IMR-90 (cell line): Measurements from ENCODE around the gene CNTNAP1. TPM values are rescaled to one million over a fixed set of nuclear protein-coding genes. Genes with fewer than 3 reads are reported as not detected.

ENCODE experiments used
- ATAC-seq: fragments of 200-7000 bp; cut with Tn5 transposase; 2 replicates; pipeline ENCODE4 v1.9.1; 2020; ENCODE audit warnings: low read depth, mild to moderate bottlenecking, moderate library complexity
- BruUV-seq: library from RNA; stranded (reverse); fragments of 400-500 nt; replicated peaks from 2 replicates; lab custom pipeline; 2021; lab: Mats Ljungman, UMichigan
- CTCF ChIA-PET: fragments of 300-600 bp; formaldehyde crosslinking; extraction: SDS; loops from one replicate; lab custom pipeline; 2021; ENCODE audit warnings: antibody characterized with exemption; lab: Yijun Ruan, JAX
- POLR2A ChIA-PET: fragments of 300-600 bp; sonication (Branson Sonifier 250); formaldehyde crosslinking; loops from one replicate; lab custom pipeline; 2022; ENCODE audit warnings: antibody characterized with exemption; ENCODE audit not compliant: unreplicated experiment; lab: Charles Lee
- DNase-seq: peaks from one replicate; pipeline ENCODE4 v3.0.0; 2013
- H2AFZ ChIP-seq: replicated peaks from 2 replicates; pipeline ENCODE3; 2013; ENCODE audit warnings: low read length, mild to moderate bottlenecking; ENCODE audit not compliant: poor library complexity
- H2AK5ac ChIP-seq: 2 replicates; pipeline ENCODE4 v1.6.1; 2013; ENCODE audit warnings: low read depth, low read length, inconsistent platforms
- H2AK9ac ChIP-seq: replicated peaks from 2 replicates; pipeline ENCODE3; 2013; ENCODE audit warnings: mild to moderate bottlenecking, low read depth, low read length, moderate library complexity; ENCODE audit not compliant: poor library complexity
- H2BK120ac ChIP-seq: 2 replicates; pipeline ENCODE4 v1.6.1; 2013; ENCODE audit warnings: low read depth, low read length, inconsistent platforms
- H2BK15ac ChIP-seq: 3 replicates; pipeline ENCODE4 v1.6.1; 2013; ENCODE audit warnings: low read depth, low read length, inconsistent platforms
- H2BK20ac ChIP-seq: 2 replicates; pipeline ENCODE4 v1.6.1; 2013; ENCODE audit warnings: low read depth, mild to moderate bottlenecking, inconsistent platforms, low read length, moderate library complexity
- H2BK5ac ChIP-seq: 2 replicates; pipeline ENCODE4 v1.6.1; 2013; ENCODE audit warnings: mild to moderate bottlenecking, low read depth, low read length, inconsistent platforms; ENCODE audit not compliant: poor library complexity, severe bottlenecking
- H3K14ac ChIP-seq: replicated peaks from 2 replicates; pipeline ENCODE4 v1.6.1; 2013; ENCODE audit warnings: low read depth, low read length, inconsistent platforms
- H3K18ac ChIP-seq: 2 replicates; pipeline ENCODE4 v1.6.1; 2013; ENCODE audit warnings: low read depth, low read length, control low read depth
- H3K23ac ChIP-seq: 2 replicates; pipeline ENCODE4 v1.6.1; 2013; ENCODE audit warnings: low read depth, low read length, inconsistent platforms
- H3K27ac ChIP-seq: 2 replicates; pipeline ENCODE4 v1.5.1; 2013; ENCODE audit warnings: mild to moderate bottlenecking, control low read depth, low read length; ENCODE audit not compliant: insufficient read depth
- H3K27me3 ChIP-seq: 2 replicates; pipeline ENCODE4 v1.6.1; 2013; ENCODE audit warnings: low read length; ENCODE audit not compliant: control insufficient read depth, insufficient read depth
- H3K36me3 ChIP-seq: 2 replicates; pipeline ENCODE4 v1.6.1; 2013; ENCODE audit warnings: low read length, mixed read lengths; ENCODE audit not compliant: control insufficient read depth, insufficient read depth
- H3K4ac ChIP-seq: 2 replicates; pipeline ENCODE4 v1.6.1; 2013; ENCODE audit warnings: low read depth, low read length, inconsistent platforms
- H3K4me1 ChIP-seq: 2 replicates; pipeline ENCODE4 v1.6.1; 2013; ENCODE audit warnings: low read length, mixed read lengths; ENCODE audit not compliant: control insufficient read depth, insufficient read depth
- H3K4me2 ChIP-seq: 2 replicates; pipeline ENCODE4 v1.6.1; 2013; ENCODE audit warnings: low read depth, mild to moderate bottlenecking, control low read depth, low read length, moderate library complexity
- H3K4me3 ChIP-seq: 2 replicates; pipeline ENCODE4 v1.5.1; 2013; ENCODE audit warnings: low read depth, mild to moderate bottlenecking, control low read depth, low read length, moderate library complexity; ENCODE audit not compliant: insufficient read depth
- H3K56ac ChIP-seq: 2 replicates; pipeline ENCODE4 v1.6.1; 2013; ENCODE audit warnings: low read length, inconsistent platforms; ENCODE audit not compliant: insufficient read depth; ENCODE audit errors: extremely low read depth
- H3K79me1 ChIP-seq, 2 experiments: 2 replicates each; pipeline ENCODE4 v1.6.1; 2013; ENCODE audit warnings: low read length in 2 of 2, inconsistent platforms in 1 of 2, low read depth in 1 of 2
- H3K9ac ChIP-seq: 2 replicates; pipeline ENCODE4 v1.6.1; 2013; ENCODE audit warnings: low read depth, low read length, control low read depth
- H3K9me1 ChIP-seq: 2 replicates; pipeline ENCODE4 v1.6.1; 2013; ENCODE audit warnings: low read length, inconsistent platforms; ENCODE audit not compliant: insufficient read depth
- H3K9me3 ChIP-seq: 2 replicates; pipeline ENCODE4 v1.6.1; 2013; ENCODE audit warnings: low read length; ENCODE audit not compliant: control insufficient read depth, insufficient read depth
- H4K20me1 ChIP-seq: 2 replicates; pipeline ENCODE4 v1.6.1; 2013; ENCODE audit warnings: low read length, inconsistent platforms; ENCODE audit not compliant: insufficient read depth
- H4K5ac ChIP-seq: 2 replicates; pipeline ENCODE4 v1.6.1; 2013; ENCODE audit warnings: mild to moderate bottlenecking, low read depth, low read length, control low read depth
- H4K8ac ChIP-seq, 2 experiments: 2 replicates each; pipeline ENCODE4 v1.6.1; 2013; ENCODE audit warnings: low read depth in 2 of 2, low read length in 2 of 2, control low read depth in 1 of 2, inconsistent platforms in 1 of 2
- H4K91ac ChIP-seq: 2 replicates; pipeline ENCODE4 v1.6.1; 2013; ENCODE audit warnings: low read depth, low read length, inconsistent platforms; ENCODE audit not compliant: insufficient read depth
- BHLHE40 ChIP-seq: fragments of 150-350 bp; IDR thresholded peaks from 2 replicates; pipeline ENCODE4 v1.6.1; 2016; ENCODE audit warnings: mild to moderate bottlenecking, low read depth, low read length
- CEBPB ChIP-seq: IDR thresholded peaks from 2 replicates; pipeline ENCODE4 v1.6.1; 2012; ENCODE audit warnings: low read depth, low read length, improper control_type of control experiment
- FOS ChIP-seq: fragments of 150-350 bp; IDR thresholded peaks from 2 replicates; pipeline ENCODE4 v1.6.1; 2016; ENCODE audit warnings: low read depth, low read length
- MAFK ChIP-seq: IDR thresholded peaks from 2 replicates; pipeline ENCODE4 v1.6.1; 2012; ENCODE audit warnings: low read depth, low read length, improper control_type of control experiment
- MAZ ChIP-seq: IDR thresholded peaks from 2 replicates; pipeline ENCODE4 v1.6.1; 2012; ENCODE audit warnings: low read depth, mild to moderate bottlenecking, low read length, improper control_type of control experiment, moderate library complexity, borderline replicate concordance
- NFE2L2 ChIP-seq: fragments of 150-350 bp; IDR thresholded peaks from 2 replicates; pipeline ENCODE4 v1.6.1; 2016; ENCODE audit warnings: low read depth, mild to moderate bottlenecking, low read length
- POLR2A ChIP-seq: IDR thresholded peaks from 2 replicates; pipeline ENCODE4 v1.6.1; 2012; ENCODE audit warnings: mild to moderate bottlenecking, low read depth, low read length
- RAD21 ChIP-seq: IDR thresholded peaks from 2 replicates; pipeline ENCODE4 v1.6.1; 2012; ENCODE audit warnings: low read length, improper control_type of control experiment
- RCOR1 ChIP-seq: IDR thresholded peaks from 2 replicates; pipeline ENCODE4 v1.6.1; 2012; ENCODE audit warnings: mild to moderate bottlenecking, low read length, improper control_type of control experiment; ENCODE audit not compliant: insufficient replicate concordance
- USF2 ChIP-seq: fragments of 150-350 bp; IDR thresholded peaks from 2 replicates; pipeline ENCODE4 v1.6.1; 2017; ENCODE audit warnings: mild to moderate bottlenecking, antibody characterized with exemption, low read length, low read depth
- WGBS, 2 experiments: methylation state at CpG; one replicate each; pipeline versions ENCODE4 v1.1.5 to v1.1.7; 2013; ENCODE audit warnings: missing lambda C conversion rate in 2 of 2; ENCODE audit not compliant: insufficient read length in 1 of 2; ENCODE audit errors: extremely low coverage in 2 of 2; 5-methylcytosine and 5-hydroxymethylcytosine counted together
- dilution Hi-C: fragments of 300-500 bp; cut with HindIII; formaldehyde crosslinking; loops from one replicate; pipeline ENCODE4 v1.14.3; 2018; ENCODE audit warnings: low sequenced_read_pairs; ENCODE audit not compliant: unreplicated experiment
- in situ Hi-C: fragments of 300-500 bp; cut with MboI; formaldehyde crosslinking; loops from 3 replicates; pipeline ENCODE4 v1.14.3; 2019; ENCODE audit warnings: low sequenced_read_pairs, inconsistent platforms, mixed read lengths
- intact Hi-C: fragments of 100-400 bp; cut with micrococcal nuclease; formaldehyde crosslinking; loops from 2 replicates; pipeline ENCODE4 v1.10.0; 2022
- polyA plus RNA-seq, 3 experiments: library from polyadenylated mRNA; depleted of rRNA; stranded (reverse); fragments of >200 nt; gene quantifications; 2 replicates each; pipeline ENCODE4 v1.2.3, GENCODE V29; 2012; ENCODE audit warnings: low replicate concordance in 1 of 3
- total RNA-seq: library from RNA; depleted of rRNA; stranded (reverse); fragments of >200 nt; gene quantifications from 2 replicates; pipeline ENCODE4 v1.2.3, GENCODE V29; 2012
- TF ChIP-seq, protein P1 (sequence below): fragments of 150-350 bp; IDR thresholded peaks from 2 replicates; pipeline ENCODE4 v1.6.1; 2016; ENCODE audit warnings: low read depth, mild to moderate bottlenecking, low read length, moderate library complexity, borderline replicate concordance

The CNTNAP1 gene
- total and polyA plus RNA-seq, 2 of the 4 experiments (the other 2 are of a cell fraction) = 12.2 to 72.2 TPM

DNA sequence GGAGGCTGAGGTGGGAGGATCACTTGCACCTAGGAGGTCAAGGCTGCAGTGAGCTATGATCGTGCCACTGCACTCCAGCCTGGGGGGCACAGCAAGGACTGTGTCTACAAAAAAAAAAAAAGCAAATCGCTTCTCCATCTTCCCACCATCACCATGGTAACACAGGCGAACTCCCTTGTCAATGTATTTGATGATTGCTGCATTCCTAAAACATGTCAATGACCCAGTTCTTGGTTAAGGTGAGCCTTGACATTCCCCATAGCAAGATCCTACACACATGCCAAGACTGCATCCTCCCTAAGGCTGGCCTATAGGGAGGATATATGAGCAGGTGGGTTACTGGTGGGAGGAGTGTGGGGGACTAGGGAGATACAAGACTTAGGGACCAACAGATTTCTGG lies 12.2 kb downstream of the CNTNAP1 start:
- H3K36me3 ChIP-seq = peaks cover 52% of the 10 kb centered on the region
- H3K9ac ChIP-seq = no peak overlapping the region
- no peak overlapping the region for H3K4ac ChIP-seq
- no peak overlapping the region for H4K91ac ChIP-seq
- H3K79me1 ChIP-seq = no peaks in the 10 kb centered on the region
- intact Hi-C loops = no loop called here
- H2BK15ac ChIP-seq = no peak overlapping the region
- TF ChIP-seq RCOR1 = no peak
- no peak for TF ChIP-seq NFE2L2
- TF ChIP-seq CEBPB = no peak
- TF ChIP-seq, protein P1, sequence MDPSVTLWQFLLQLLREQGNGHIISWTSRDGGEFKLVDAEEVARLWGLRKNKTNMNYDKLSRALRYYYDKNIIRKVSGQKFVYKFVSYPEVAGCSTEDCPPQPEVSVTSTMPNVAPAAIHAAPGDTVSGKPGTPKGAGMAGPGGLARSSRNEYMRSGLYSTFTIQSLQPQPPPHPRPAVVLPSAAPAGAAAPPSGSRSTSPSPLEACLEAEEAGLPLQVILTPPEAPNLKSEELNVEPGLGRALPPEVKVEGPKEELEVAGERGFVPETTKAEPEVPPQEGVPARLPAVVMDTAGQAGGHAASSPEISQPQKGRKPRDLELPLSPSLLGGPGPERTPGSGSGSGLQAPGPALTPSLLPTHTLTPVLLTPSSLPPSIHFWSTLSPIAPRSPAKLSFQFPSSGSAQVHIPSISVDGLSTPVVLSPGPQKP = no peak
- no peak for TF ChIP-seq MAZ
- TF ChIP-seq MAFK = no peak
- TF ChIP-seq BHLHE40 = no peak
- no peak for TF ChIP-seq POLR2A
- no peak for TF ChIP-seq RAD21
- no peak for TF ChIP-seq FOS
- TF ChIP-seq USF2 = no peak
- no CpG with 5 or more reads among the region's 3 CpGs for WGBS, 2 experiments
- no peak for DNase-seq
- no peak overlapping the region for H4K5ac ChIP-seq
- H3K23ac ChIP-seq = no peak overlapping the region
- peaks cover 3% of the 10 kb centered on the region; the same call in 1 of the 2 replicates for H3K4me1 ChIP-seq
- ChIA-PET POLR2A (no interaction called here), CTCF (no interaction called here)
- no peak overlapping the region for H3K4me2 ChIP-seq
- no peak overlapping the region for H2BK120ac ChIP-seq
- H3K56ac ChIP-seq = no peak overlapping the region
- H3K4me3 ChIP-seq = no peak overlapping the region
- H3K14ac ChIP-seq = no peak overlapping the region
- H4K8ac ChIP-seq = no peak overlapping the region
- H2AFZ ChIP-seq = no peak overlapping the region
- no peak overlapping the region for H2BK20ac ChIP-seq
- dilution Hi-C loops = no loop called here
- H2BK5ac ChIP-seq = no peak overlapping the region
- no peak overlapping the region for H3K27ac ChIP-seq
- no peak overlapping the region for H3K18ac ChIP-seq
- in situ Hi-C loops = loop anchor here (25.0 kb wide), 1 partner anchor 618 kb away; no protein-coding TSS in a partner anchor
- H2AK9ac ChIP-seq = no peak overlapping the region
- H4K20me1 ChIP-seq = no peaks in the 10 kb centered on the region; the same call in 1 of the 2 replicates
- H3K27me3 ChIP-seq = no peaks in the 10 kb centered on the region
- ATAC-seq = no peak
- H3K9me3 ChIP-seq = no peaks in the 10 kb centered on the region
- no TSS peak for BruUV-seq
- peaks cover 5% of the 10 kb centered on the region; the same call in 1 of the 2 replicates for H3K9me1 ChIP-seq
- no peak overlapping the region for H2AK5ac ChIP-seq
